Germinal center (tissue), 1 donor: ENCODE data around the gene AHR.
A peak's percentile ranks its signal among the peaks of the same experiment; 100 is the strongest.

ENCODE experiments used
- DNase-seq: peaks from one replicate; pipeline ENCODE4 v3.0.0; 2012; ENCODE audit warnings: mixed read lengths, low spot score

Gene AHR

DNA sequence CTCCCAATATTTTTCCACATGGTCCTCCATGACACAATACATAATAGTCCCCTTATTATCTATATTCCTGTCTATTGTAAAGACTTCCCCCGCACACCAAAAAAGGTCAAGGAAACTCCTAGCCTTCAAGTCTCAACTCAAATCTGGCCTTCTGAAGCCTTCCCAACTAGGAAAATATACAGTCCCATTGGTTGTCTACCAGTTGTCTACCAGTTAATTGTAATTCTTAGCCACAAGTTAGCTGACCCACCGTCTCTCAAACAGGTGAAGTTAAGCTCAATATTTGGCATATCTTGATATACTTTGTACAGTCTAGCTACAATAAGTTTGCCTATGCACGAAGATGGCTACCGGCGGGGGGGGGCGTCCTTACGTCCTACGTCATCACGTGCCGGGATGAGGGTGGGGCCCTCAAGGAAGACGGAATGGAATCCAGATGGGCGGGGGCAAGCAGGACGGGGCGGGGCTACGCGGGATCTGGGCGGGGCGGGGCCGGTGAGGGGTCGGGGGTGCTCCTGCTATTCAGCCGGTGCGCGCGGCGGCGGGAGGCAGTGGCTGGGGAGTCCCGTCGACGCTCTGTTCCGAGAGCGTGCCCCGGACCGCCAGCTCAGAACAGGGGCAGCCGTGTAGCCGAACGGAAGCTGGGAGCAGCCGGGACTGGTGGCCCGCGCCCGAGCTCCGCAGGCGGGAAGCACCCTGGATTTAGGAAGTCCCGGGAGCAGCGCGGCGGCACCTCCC is at the start of gene AHR:
Gene AHR (plus strand): TSS at position 551 of the 738 bp plus-strand sequence. CDS start 613 bp downstream, outside the sequence.
- DNase-seq = peak; percentile 97

DNA sequence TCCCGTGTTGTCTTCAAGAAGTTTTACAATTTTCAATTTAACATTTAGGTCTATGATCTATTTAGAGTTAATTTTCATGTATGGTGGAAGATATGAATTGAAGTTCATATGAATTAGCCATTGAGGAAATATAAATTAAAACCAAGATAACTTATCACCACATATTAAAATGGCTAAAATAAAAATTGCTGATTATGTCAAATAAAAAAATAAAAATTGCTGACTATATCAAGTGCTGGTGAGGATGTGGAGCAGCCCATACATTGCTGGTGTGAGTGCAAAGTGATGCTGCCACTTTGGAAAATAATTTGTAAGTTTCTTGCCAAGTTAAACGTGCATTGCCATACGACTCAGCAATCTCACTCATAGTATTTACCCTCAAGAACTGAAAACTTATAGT is 44.6 kb upstream of the AHR start:
- no peak for DNase-seq

DNA sequence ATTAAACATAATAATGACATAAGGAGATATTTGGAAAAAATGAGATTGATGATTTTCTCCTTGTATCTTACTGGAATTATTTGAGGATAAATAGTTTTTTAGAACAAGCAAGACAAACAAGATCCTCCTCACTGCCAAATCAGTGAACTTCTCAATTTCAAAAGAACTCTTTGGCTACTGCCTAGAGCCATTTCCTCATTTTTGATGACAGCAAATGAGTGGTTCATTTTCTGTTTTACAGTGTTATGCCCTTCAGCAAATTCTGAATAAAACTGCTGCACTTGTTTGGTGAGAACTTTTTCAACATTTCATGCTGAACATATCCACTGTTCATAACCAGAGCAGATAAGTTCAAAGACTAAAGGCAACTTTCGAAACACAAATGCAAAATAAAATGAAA is 42.5 kb upstream of the AHR start:
- no peak for DNase-seq

DNA sequence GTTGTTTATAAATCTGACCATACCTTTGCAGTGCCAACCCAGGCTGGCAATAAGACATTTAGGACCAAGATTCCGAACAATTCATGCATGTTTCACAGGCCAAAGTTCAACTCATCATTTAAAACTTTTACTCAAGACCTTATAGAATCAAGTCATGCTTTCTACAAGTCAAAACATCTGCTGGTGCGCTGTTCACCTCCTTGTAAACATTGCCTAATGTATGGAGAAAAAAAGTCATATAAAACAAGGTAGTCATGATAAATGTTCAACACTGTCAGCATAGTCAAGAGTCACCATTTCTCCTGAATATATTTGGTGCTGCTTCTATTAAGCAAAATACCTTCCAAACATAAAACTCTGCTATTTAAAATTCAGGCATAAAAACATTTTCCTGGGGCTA is 42.1 kb upstream of the AHR start:
- no peak for DNase-seq

DNA sequence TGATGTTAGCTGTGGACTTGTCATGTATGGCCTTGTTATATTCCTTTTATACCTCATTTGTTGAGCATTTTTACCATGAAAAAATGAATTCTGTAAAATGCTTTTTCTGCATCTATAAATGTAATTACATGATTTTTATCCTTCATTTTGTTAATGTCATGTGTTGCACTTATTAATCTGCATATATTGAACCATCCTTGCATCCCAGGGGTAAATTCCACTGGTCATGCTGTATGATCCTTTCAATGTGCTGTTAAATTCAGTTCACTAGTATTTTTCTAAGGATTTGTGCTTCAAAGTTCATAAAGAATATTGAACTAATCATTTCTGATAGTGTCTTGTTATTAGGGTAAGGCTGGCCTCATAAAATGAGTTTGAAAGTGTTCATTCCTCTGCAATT is 31.9 kb upstream of the AHR start:
- DNase-seq = no peak

DNA sequence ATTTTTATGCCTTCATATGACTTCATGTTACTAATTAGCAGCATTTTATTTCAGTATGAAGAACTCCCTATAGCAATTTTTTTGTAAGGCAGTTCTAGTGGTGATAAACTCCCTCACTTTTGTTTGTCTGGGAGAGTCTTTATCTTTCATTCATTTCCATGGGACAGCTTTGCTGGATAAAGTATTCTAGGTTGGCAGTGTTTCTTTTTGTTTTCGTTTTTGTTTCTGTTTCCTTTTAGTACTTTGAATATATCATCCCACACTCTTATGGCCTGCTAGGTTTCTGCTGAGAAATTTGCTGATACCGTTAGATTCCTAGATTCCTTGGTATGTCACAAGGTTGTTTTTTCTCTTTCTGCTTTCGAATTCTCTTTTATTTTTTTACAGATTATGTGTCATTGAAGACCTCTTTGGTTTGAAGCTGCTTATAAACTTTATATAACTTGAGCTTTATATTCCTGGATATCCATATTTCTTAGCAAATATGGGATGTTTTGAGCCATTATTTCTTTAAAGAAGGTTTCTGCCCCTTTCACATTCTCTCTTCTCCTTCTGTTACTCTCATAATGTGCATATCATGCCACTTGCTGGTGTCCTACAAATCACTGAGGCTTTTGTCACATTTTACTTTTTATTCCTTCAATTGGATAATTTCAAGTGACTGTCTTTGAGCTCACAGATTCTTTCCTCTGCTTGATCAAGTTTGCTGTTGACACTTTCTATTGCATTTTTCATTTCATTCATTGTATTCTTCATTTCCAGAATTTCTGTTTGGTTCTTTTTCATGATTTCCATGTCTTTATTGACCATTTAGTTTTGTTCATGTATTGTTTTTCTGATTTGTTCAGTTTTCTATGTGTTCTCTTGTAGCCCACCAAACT is 28.9 kb upstream of the AHR start:
- DNase-seq = no peak

DNA sequence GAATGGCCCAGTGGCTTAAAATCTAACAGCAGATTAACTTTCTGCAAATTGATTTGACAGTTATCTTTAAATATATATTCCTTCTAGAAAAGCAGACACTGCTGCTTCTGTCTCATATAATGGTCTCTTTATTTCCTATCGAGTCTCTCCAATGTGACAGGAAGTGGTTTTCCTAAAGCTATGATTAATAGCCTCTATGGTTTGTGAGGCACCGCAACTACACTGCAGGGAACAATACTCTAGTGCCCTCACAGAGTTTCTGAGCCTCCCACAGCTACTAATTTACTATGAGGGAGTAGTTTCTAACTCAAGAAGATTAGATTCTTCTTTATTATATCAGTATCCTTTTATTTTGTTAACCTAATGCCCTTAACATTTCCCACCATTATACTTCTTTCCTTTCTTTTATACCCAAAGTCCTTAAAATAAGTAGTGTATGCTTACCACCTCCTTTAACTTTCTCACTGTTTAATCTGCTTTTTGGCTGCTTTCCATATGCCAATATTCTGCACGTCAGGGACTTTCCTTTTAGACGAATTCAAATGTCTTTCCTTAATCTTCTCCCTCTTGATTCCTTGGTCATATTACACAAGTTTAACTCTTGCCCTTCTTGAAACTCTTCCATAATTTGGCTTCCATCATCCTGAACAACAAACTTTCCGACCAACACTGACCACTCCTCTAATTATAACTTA is 23.8 kb upstream of the AHR start:
- DNase-seq = no peak

- DNase-seq = peak; percentile 6
Observed at GRCh38 chr7:17275749-17276671, 22.4 kb upstream of the AHR start.

DNA sequence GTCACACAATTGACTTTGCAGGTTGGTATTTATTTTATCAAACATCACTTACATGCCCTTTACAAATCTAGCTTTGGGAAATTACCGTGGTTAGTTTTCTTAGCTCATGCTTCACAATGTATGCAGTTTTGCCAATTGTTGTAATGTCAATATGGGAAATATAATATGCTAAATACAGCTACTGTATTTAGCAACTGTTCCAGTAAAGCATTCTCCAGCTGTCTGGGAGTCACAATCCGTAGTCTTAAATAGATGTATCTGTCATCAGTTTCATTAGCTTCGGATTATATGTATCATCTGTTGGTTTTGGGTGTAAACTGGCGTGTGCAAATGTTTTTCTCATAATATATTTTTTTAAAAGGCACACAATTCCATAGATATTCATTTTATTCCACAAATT is 19.4 kb upstream of the AHR start:
- no peak for DNase-seq

DNA sequence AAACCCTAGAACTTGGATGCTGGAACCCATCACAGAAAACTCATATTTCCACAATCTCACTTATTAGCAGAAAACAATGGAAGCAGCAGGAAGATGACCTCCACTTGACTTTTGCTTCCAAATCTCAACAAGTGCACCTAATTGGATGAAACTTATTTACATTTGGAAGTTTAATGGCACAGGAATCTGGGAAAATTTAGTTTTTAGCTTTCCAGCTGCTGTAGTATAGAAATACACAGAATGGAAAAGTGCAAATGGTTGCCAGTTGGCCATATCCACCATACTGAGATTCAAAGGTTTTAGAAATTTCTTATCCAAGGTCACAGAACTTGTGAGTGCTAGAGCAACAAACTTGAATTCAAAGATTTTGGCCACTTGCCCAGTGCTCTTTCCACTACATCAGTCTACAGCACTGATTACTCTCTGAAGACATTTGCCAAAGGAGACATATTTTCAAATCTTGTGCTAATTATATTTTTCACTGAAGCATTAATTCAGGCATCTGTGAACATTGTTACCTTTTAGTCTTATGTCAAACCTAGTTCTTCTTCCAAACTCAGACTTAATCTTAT is 9.3 kb upstream of the AHR start:
- DNase-seq = no peak

DNA sequence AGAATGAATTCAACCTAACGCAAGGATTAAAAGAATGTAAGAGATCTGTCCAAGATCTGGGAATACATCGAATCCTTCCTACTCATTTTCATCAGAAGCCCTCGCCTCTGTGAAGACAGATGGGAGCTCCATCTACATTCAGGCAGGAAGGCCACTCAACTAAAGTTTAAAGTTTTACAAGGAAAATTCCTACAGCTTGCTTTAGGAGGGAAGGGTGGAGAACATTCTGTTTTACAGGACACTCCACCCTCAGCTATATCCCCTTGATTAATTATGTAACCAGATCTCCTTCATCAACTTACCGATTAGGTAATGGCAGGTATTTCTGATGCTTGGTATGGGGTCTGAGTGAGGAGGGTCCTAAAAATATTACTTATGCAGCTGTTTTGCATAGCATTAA is 5.6 kb upstream of the AHR start:
- no peak for DNase-seq

DNA sequence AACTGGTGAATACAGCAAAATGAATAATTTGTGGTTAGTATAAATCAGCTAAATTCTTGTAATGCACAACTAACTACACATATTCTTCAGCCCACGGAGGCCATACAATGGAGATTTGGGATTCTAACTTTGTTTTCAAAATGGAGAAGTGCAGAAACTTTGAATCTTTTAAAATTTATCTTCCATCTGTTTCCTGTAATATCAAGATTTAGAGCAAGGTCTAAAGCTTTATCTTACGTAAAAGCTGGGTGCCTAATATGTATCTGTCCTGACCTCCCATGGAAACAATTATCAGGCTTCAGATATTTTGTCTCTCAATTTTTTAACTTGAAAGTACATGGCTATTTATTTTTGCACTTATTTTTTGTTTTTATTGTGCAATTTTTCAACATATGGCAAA is 5.0 kb upstream of the AHR start:
- no peak for DNase-seq

GRCh38 chr7:17297243-17297642 is 1.2 kb upstream of the AHR start:
- DNase-seq = no peak

DNA sequence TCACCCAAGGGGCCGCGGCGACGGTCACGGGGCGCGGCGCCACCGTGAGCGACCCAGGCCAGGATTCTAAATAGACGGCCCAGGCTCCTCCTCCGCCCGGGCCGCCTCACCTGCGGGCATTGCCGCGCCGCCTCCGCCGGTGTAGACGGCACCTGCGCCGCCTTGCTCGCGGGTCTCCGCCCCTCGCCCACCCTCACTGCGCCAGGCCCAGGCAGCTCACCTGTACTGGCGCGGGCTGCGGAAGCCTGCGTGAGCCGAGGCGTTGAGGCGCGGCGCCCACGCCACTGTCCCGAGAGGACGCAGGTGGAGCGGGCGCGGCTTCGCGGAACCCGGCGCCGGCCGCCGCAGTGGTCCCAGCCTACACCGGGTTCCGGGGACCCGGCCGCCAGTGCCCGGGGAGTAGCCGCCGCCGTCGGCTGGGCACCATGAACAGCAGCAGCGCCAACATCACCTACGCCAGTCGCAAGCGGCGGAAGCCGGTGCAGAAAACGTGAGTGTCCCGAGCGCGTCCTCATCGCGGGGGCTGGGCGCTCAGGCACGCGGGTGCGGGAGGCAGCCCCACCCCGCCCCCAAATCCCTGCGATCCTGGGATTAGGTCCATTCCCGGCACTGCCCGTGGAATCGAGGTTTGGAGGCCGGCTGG is 509 bp downstream of the AHR start:
- peak; percentile 60 for DNase-seq

- no peak for DNase-seq
Observed at GRCh38 chr7:17299483-17299991, 1.1 kb downstream of the AHR start.

DNA sequence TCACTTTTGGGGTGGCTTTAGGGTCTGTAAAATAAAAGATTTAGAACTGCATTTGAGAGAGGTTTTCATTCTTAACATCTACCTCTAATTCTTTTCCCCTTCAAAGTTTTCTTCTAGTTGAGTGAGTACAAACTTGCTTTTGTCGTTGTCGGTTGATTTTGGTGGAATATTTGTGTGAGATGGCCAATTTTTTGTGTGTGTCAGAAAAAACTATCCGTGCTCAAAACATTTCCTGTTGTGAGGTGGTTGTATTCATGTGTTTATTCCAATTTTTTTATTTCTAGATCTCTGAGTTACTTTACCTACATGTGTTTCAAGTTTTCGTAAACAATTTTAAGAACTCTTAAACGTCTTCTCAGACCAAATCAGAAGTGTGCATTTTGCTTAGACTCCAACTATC is 1.6 kb downstream of the AHR start:
- DNase-seq = no peak

GRCh38 chr7:17300437-17300836 is 2.0 kb downstream of the AHR start:
- no peak for DNase-seq

DNA sequence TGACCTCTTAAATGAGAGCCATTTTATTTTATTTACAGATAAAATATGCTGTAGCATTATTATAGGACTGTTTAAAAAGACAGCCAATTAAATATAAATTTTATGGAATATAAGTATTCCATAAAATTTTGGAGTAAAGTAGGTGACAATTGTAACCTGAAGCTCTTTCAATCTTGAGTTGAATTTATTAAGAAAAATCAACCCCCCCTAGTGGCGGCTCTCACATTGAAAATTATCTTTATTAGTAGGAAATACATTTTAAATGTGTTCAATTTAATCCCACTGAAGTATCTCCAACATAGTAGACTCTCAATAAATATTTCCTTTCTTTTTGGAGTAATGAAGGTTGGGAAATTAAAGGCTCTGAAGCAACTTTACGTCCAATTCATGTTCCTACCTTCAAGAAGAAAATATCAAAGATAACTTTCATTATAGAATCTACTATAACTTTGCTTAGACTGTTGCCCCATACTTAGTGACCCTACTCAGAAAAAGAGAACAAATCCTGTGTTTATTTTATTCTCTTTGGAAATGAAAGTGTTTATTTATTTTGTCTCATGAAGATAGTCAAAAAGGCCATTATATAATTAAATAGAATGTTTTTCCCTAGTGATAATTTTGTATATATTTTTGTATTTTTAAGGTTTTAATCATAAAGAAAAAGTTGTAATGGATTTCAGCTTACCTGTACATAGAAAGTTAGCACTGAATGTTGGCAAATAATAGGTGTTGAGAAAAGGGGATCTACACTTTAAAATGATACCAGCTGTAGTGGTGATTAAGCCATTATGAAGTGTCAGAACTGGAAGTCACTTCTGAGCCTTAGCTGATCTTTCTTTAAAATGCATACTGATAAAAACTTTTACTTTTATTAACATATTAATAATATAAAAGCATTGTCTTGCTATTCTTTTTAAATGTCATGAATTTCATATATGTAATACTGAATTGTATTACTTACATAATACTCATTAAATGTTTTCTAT is 3.3 kb downstream of the AHR start:
- no peak for DNase-seq

GRCh38 chr7:17302575-17303142 is 4.2 kb downstream of the AHR start:
- DNase-seq = no peak
